ENCODE measurements around the gene PPP3R2.

Gene PPP3R2

GRCh38 chr9:101594796-101595195 is at the start of gene PPP3R2:
Gene PPP3R2, minus strand, starts transcription at chr9:101594969. Its CDS starts 48 bp downstream, at chr9:101594921.
- ATAC-seq = no peak
- TF ChIP-seq BACH2 (CRISPR knock-in tag; IDR thresholded peaks at IDR 0.05; ENCODE audit: borderline replicate concordance) = no peak
- no peak for TF ChIP-seq SNAI2 (CRISPR knock-in tag; IDR thresholded peaks at IDR 0.05)
- TF ChIP-seq ARNTL (CRISPR knock-in tag; IDR thresholded peaks at IDR 0.05; ENCODE audit: borderline replicate concordance, low read depth) = no peak
- no peak for TF ChIP-seq CSDC2 (CRISPR knock-in tag; IDR thresholded peaks at IDR 0.05)
- TF ChIP-seq POU6F1 (CRISPR knock-in tag; IDR thresholded peaks at IDR 0.05; ENCODE audit: borderline replicate concordance, low read depth) = no peak
- no peak for TF ChIP-seq ZFP30 (CRISPR knock-in tag; IDR thresholded peaks at IDR 0.05)
- TF ChIP-seq ZNF8 (CRISPR knock-in tag; IDR thresholded peaks at IDR 0.05) = no peak
- TF ChIP-seq CREB5 (CRISPR knock-in tag; IDR thresholded peaks at IDR 0.05; ENCODE audit: low read depth) = no peak
- TF ChIP-seq ZFP3 (CRISPR knock-in tag; IDR thresholded peaks at IDR 0.05) = no peak
- TF ChIP-seq PATZ1 (CRISPR knock-in tag; IDR thresholded peaks at IDR 0.05; ENCODE audit: borderline replicate concordance) = no peak
- no peak for TF ChIP-seq ISL1 (CRISPR knock-in tag; IDR thresholded peaks at IDR 0.05)
- no peak for TF ChIP-seq OSR1 (CRISPR knock-in tag; IDR thresholded peaks at IDR 0.05)
- no peak for TF ChIP-seq ESRRG (CRISPR knock-in tag; IDR thresholded peaks at IDR 0.05)
- no peak for TF ChIP-seq TOX (CRISPR knock-in tag; IDR thresholded peaks at IDR 0.05; ENCODE audit: borderline replicate concordance)
- TF ChIP-seq TCF4 (CRISPR knock-in tag; IDR thresholded peaks at IDR 0.05; ENCODE audit: borderline replicate concordance) = no peak

GRCh38 chr9:101639785-101640665 is 45.3 kb upstream of the PPP3R2 start:
- ATAC-seq = no peak
- TF ChIP-seq CSRNP3 (CRISPR knock-in tag; IDR thresholded peaks at IDR 0.05) (no peak), ZNF70 (CRISPR knock-in tag; IDR thresholded peaks at IDR 0.05) (no peak), ARNTL (CRISPR knock-in tag; IDR thresholded peaks at IDR 0.05; ENCODE audit: borderline replicate concordance, low read depth) (no peak), ESRRG (CRISPR knock-in tag; IDR thresholded peaks at IDR 0.05) (no peak), CSDC2 (CRISPR knock-in tag; IDR thresholded peaks at IDR 0.05) (no peak), ZC3H10 (CRISPR knock-in tag; IDR thresholded peaks at IDR 0.05) (no peak), TOX (CRISPR knock-in tag; IDR thresholded peaks at IDR 0.05; ENCODE audit: borderline replicate concordance) (no peak), POU6F1 (CRISPR knock-in tag; IDR thresholded peaks at IDR 0.05; ENCODE audit: borderline replicate concordance, low read depth) (no peak), SNAI2 (CRISPR knock-in tag; IDR thresholded peaks at IDR 0.05) (no peak), BACH2 (CRISPR knock-in tag; IDR thresholded peaks at IDR 0.05; ENCODE audit: borderline replicate concordance) (no peak)

GRCh38 chr9:101639311-101639710 is 44.5 kb upstream of the PPP3R2 start:
- no peak for ATAC-seq
- TF ChIP-seq ISL1 (CRISPR knock-in tag; IDR thresholded peaks at IDR 0.05) (0 out of 2 replicates have a peak, but pooled peaks have one; percentile 42), TOX (CRISPR knock-in tag; IDR thresholded peaks at IDR 0.05; ENCODE audit: borderline replicate concordance) (no peak)

GRCh38 chr9:101636247-101636646 is 41.5 kb upstream of the PPP3R2 start:
- no peak for ATAC-seq
- no peak for TF ChIP-seq RARB (CRISPR knock-in tag; IDR thresholded peaks at IDR 0.05)
- TF ChIP-seq ZNF565 (CRISPR knock-in tag; conservative IDR thresholded peaks at IDR 0.05; ENCODE audit: low read depth) = no peak
- TF ChIP-seq PPARA (CRISPR knock-in tag; IDR thresholded peaks at IDR 0.05; ENCODE audit: borderline replicate concordance) = no peak

All from SK-N-SH treated with all-trans-retinoic acid at 6 μM for 48 hours (cell line).